GM12875 (cell line): ENCODE results near the gene FAM13B.
"Not testable (repeated sequence)": the region's sequence is repeated elsewhere in the genome, so short reads cannot be mapped to it uniquely, and the experiment has no call there.

Experiments used
- H3K4me3 ChIP-seq: one replicate; pipeline ENCODE4 v1.5.1; 2011; ENCODE audit warnings: low read depth, low read length, control low read depth
- TF ChIP-seq, protein P1 (sequence below): IDR thresholded peaks from 2 replicates; pipeline ENCODE4 v1.5.1; 2011; ENCODE audit warnings: low read depth, mild to moderate bottlenecking, control low read depth, inconsistent platforms, low read length, moderate library complexity, borderline replicate concordance; ENCODE audit not compliant: insufficient read depth

FAM13B gene

DNA sequence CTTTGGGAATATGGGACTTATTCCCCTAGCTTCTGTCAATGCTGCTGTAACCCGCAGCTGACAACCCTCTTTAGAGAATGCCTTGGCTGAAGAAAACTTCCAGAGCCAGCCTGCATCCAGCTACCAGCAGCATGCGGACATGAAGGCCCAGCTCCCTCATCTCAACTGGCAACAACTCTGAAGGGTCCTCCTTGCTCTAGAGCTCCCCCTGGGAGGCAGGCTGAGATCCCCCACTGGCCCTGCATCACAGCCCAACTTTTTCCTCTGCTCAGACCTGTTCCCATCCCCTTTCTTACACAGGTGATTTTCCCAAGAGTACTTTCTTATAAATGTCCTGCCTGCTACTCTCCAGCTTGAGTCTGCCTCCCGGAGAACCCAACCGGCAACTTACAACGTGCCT, 32.2 kb upstream of the FAM13B start:
- no peak overlapping the region for H3K4me3 ChIP-seq
- TF ChIP-seq, protein P1, sequence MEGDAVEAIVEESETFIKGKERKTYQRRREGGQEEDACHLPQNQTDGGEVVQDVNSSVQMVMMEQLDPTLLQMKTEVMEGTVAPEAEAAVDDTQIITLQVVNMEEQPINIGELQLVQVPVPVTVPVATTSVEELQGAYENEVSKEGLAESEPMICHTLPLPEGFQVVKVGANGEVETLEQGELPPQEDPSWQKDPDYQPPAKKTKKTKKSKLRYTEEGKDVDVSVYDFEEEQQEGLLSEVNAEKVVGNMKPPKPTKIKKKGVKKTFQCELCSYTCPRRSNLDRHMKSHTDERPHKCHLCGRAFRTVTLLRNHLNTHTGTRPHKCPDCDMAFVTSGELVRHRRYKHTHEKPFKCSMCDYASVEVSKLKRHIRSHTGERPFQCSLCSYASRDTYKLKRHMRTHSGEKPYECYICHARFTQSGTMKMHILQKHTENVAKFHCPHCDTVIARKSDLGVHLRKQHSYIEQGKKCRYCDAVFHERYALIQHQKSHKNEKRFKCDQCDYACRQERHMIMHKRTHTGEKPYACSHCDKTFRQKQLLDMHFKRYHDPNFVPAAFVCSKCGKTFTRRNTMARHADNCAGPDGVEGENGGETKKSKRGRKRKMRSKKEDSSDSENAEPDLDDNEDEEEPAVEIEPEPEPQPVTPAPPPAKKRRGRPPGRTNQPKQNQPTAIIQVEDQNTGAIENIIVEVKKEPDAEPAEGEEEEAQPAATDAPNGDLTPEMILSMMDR = peak; percentile 69

DNA sequence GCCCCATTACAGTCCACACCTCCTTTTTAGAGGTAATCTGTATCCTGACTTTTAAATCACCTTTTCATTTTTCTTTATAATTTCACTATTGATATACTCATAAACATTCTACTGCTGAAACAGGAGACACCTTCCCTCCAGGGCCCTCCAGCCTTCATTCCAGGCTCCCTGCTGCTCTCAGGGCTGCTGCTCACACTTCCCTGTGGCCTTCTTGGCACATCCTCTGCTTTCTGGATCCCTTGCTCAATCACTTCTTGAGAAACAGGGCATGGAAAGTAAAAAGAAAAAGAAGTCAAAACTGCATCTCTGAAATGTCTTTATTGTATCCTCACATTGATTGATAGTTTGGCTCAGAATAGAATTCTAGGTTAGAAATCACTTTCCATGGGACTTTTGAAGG, 31.6 kb upstream of the FAM13B start:
- TF ChIP-seq, protein P1 = no peak
- H3K4me3 ChIP-seq = no peak overlapping the region

DNA sequence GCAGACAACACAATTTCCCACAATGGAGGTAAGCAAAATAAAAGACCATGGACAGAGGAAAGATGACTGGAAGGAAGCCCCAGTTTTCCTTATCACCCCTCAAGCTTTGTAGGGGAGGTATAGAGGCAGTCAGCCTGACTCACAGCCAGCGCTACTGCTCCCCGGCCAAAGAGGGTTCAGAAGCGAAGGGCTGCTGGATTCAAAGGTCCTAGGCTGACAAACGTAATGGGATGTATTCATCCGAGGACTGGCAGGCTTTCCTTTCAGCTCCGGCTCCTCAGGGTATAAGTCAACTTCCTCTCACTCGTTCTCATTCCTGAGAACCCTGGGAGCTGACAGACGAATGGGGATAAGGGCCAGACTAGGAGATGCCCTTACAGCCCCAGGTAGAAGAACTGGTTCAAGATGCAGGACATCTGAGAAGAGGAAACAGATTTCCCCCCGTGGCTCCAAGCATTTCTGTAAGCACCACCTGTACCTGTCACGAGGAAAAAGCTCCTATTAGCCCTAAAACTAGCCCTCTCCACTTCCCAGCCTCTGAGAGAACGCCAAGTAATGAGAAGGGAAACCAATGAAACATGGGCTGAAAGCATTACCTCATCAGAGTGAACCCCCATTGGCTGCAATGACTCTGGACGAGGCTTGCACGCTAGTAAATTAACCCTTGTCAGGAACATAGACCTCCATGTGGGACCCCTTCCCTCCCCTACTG, 22.1 kb upstream of the FAM13B start:
- TF ChIP-seq, protein P1 = no peak
- no peak overlapping the region for H3K4me3 ChIP-seq

DNA sequence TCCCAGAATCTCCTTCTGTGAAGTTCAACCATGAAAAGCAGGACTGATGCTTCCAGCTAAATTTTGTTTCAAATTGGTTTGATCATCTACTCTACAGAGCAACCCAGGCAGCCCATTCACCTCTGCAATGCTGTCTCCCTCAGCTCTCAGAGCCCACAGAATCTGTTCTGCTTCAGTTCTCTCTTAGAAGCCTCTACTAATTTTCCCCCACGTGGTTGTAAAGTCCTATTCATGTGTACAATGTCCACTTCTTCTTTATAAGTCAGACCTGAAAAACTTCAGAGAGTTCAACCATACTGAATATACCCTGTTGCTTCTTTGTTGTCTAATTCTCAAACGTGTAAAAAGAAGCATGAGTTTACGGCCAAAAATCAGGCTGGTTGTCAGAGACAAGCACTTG, 21.3 kb upstream of the FAM13B start:
- TF ChIP-seq, protein P1 = no peak
- H3K4me3 ChIP-seq = no peak overlapping the region

DNA sequence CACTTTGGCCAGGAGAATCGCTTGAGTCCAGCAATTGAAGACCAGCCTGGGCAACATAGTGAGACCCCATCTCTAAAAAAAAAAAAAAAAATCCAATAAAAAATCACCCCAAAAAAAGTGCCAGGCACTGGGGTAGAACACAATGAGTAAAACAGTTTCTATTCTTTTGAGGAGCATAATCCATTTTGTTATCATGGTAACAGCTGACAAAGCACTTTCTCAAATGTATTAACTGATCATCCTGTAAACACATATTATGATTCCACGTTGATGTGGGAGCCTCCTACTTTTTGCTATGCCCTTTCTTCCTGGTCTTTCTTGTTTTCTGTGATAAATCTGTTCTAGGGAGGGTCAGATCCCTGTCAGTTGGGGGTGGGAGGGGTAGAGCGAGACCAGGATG, 20.7 kb upstream of the FAM13B start:
- TF ChIP-seq, protein P1 = no peak
- no peak overlapping the region for H3K4me3 ChIP-seq

DNA sequence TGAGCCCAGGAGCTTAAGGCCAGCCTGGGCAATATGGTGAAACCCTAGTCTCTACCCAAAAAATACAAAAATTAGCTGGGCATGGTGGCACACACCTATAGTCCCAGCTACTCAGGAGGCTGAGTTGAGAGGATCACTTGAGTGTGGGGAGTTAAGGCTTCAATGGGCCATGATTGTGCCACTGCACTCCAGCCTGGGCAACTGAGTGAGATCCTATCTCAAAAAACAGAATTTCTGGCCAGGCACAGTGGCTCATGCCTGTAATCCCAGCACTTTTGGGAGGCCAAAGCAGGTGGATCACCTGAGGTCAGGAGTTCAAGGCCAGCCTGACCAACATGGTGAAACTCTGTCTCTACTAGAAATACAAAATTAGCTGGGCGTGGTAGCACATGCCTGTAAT, 19.8 kb upstream of the FAM13B start:
- H3K4me3 ChIP-seq = not testable (repeated sequence)

DNA sequence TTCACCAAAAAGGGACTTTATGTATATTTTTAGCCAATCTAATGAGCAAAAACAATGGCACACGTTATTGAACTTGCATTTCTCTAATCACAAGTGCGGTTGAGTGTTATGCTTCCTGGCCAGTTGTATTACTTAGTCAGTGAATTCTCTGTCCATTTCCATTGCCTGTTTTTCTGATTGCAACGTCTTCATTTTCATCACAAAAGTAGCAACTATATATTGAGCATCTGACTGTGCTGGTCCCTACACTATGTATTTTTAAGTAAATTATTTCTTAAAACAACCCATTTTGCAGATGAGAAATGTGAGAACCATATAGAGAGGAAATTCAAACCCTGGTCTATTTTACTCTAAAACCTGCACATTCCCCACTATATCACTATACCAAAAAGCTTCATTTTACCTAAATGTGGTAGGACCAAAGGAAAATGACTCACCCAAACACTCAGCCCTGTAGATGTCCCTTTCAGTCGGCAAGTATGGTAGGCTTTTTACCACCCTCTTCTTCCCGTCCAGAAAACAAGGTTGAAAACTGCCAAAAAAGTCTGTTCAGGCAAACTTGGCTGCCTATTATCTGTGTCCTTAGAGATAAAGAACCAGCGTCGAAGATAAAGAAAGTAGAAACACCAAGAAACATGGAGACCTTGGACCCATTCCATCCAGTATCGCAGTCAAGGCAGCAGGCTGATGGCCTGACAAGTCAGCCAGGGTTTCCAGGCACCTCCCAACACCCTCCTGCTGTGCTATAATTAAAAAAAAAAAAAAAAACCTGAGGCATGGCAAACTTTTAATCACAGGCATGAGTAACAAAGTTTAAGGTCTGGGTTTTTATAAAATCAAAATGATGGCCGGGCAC, 18.8 kb upstream of the FAM13B start:
- H3K4me3 ChIP-seq = no peak overlapping the region
- TF ChIP-seq, protein P1 = no peak

DNA sequence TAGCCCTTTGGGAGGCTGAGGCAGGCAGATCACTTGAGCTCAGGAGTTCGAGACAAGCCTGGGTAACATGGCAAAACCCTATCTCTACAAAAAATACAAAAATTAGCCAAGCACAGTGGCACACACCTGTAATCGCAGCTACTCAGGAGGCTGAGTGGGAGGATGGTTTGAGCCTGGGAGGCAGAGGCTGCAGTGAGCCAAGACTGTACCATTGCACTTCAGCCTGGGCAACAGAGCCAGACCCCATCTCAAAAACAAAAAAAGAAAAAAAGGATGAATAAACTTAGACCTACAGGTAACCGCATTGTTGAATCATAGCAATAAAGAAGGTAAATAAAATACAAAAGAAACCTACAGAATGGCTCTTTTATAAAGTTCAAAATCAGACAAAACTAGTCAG, 12.4 kb upstream of the FAM13B start:
- H3K4me3 ChIP-seq = not testable (repeated sequence)
